ENCODE data around the gene STOML2.

STOML2 gene

DNA sequence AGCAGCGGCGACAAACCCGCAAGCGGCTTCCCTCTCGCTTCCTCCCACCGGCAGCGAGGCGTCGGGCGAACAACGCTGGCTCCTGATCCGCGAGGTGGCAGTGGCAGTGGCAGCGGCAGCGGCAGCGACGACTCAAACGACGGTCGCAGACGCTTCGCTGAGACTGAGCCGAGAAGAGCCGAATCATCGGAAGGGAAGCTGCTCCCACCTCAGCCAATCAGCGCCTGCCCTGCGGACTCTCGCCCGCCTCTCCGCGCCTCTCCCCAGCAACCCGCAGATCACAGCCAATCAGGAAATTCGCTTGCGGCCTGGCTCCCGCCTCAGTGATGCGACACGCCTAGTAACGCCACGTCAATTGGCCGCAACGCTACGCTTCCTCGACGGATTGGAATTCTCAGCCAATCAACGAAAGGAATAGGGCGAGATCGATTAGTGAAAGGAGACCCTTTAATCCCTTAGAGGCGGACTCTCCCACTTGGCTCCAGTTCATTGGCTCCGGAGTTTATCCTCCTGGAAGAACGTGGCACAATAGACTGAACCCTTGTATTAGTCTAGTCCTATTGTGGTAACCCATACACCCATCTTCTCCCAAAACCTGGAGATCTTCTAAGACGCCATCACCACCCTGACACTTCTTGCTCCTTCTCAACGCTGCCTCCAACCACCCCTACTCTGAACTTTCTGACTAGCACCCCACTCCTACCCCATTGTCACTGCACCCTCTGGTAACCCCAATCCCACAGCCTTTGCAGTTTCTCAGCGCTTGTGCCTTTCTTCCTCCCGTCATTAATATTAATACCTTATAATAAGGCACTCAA is 30.3 kb downstream of the STOML2 start, which contains the start of gene VCP (continued):
- TF ChIP-seq, protein P1, sequence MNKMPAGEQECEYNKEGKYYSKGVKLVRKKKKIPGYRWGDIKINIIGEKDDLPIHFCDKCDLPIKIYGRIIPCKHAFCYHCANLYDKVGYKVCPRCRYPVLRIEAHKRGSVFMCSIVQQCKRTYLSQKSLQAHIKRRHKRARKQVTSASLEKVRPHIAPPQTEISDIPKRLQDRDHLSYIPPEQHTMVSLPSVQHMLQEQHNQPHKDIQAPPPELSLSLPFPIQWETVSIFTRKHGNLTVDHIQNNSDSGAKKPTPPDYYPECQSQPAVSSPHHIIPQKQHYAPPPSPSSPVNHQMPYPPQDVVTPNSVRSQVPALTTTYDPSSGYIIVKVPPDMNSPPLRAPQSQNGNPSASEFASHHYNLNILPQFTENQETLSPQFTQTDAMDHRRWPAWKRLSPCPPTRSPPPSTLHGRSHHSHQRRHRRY (tag by site-specific recombination; IDR thresholded peaks at IDR 0.05) = no peak
- peak; percentile 58 for TF ChIP-seq OSR2 (tag by site-specific recombination; IDR thresholded peaks at IDR 0.05)
- TF ChIP-seq ZNF473 (tag by site-specific recombination; IDR thresholded peaks at IDR 0.05) = no peak
- no peak for TF ChIP-seq ZIC2 (tag by site-specific recombination; IDR thresholded peaks at IDR 0.05)
- TF ChIP-seq ZNF335 (tag by site-specific recombination; conservative IDR thresholded peaks at IDR 0.05) = peak; percentile 18; the same call in 1 of the 2 replicates
- TF ChIP-seq ZNF274 (IDR thresholded peaks at IDR 0.05; ENCODE audit: low read length) = no peak
- no peak for TF ChIP-seq ZNF274 (tag by site-specific recombination; IDR thresholded peaks at IDR 0.05; ENCODE audit: borderline replicate concordance)
- TF ChIP-seq ZNF184 (tag by site-specific recombination; IDR thresholded peaks at IDR 0.05) = no peak
- TF ChIP-seq, protein P2, sequence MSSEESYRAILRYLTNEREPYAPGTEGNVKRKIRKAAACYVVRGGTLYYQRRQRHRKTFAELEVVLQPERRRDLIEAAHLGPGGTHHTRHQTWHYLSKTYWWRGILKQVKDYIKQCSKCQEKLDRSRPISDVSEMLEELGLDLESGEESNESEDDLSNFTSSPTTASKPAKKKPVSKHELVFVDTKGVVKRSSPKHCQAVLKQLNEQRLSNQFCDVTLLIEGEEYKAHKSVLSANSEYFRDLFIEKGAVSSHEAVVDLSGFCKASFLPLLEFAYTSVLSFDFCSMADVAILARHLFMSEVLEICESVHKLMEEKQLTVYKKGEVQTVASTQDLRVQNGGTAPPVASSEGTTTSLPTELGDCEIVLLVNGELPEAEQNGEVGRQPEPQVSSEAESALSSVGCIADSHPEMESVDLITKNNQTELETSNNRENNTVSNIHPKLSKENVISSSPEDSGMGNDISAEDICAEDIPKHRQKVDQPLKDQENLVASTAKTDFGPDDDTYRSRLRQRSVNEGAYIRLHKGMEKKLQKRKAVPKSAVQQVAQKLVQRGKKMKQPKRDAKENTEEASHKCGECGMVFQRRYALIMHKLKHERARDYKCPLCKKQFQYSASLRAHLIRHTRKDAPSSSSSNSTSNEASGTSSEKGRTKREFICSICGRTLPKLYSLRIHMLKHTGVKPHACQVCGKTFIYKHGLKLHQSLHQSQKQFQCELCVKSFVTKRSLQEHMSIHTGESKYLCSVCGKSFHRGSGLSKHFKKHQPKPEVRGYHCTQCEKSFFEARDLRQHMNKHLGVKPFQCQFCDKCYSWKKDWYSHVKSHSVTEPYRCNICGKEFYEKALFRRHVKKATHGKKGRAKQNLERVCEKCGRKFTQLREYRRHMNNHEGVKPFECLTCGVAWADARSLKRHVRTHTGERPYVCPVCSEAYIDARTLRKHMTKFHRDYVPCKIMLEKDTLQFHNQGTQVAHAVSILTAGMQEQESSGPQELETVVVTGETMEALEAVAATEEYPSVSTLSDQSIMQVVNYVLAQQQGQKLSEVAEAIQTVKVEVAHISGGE (tag by site-specific recombination; conservative IDR thresholded peaks at IDR 0.05; ENCODE audit: low read depth) = no peak
- no peak for TF ChIP-seq ZNF785 (tag by site-specific recombination; IDR thresholded peaks at IDR 0.05)
- no peak for TF ChIP-seq ZBTB8A (tag by site-specific recombination; IDR thresholded peaks at IDR 0.05)
- TF ChIP-seq PRDM1 (tag by site-specific recombination; IDR thresholded peaks at IDR 0.05) = peak; percentile 67
- TF ChIP-seq, protein P3, sequence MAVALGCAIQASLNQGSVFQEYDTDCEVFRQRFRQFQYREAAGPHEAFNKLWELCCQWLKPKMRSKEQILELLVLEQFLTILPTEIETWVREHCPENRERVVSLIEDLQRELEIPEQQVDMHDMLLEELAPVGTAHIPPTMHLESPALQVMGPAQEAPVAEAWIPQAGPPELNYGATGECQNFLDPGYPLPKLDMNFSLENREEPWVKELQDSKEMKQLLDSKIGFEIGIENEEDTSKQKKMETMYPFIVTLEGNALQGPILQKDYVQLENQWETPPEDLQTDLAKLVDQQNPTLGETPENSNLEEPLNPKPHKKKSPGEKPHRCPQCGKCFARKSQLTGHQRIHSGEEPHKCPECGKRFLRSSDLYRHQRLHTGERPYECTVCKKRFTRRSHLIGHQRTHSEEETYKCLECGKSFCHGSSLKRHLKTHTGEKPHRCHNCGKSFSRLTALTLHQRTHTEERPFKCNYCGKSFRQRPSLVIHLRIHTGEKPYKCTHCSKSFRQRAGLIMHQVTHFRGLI (tag by site-specific recombination; IDR thresholded peaks at IDR 0.05) = no peak
- TF ChIP-seq, protein P4, sequence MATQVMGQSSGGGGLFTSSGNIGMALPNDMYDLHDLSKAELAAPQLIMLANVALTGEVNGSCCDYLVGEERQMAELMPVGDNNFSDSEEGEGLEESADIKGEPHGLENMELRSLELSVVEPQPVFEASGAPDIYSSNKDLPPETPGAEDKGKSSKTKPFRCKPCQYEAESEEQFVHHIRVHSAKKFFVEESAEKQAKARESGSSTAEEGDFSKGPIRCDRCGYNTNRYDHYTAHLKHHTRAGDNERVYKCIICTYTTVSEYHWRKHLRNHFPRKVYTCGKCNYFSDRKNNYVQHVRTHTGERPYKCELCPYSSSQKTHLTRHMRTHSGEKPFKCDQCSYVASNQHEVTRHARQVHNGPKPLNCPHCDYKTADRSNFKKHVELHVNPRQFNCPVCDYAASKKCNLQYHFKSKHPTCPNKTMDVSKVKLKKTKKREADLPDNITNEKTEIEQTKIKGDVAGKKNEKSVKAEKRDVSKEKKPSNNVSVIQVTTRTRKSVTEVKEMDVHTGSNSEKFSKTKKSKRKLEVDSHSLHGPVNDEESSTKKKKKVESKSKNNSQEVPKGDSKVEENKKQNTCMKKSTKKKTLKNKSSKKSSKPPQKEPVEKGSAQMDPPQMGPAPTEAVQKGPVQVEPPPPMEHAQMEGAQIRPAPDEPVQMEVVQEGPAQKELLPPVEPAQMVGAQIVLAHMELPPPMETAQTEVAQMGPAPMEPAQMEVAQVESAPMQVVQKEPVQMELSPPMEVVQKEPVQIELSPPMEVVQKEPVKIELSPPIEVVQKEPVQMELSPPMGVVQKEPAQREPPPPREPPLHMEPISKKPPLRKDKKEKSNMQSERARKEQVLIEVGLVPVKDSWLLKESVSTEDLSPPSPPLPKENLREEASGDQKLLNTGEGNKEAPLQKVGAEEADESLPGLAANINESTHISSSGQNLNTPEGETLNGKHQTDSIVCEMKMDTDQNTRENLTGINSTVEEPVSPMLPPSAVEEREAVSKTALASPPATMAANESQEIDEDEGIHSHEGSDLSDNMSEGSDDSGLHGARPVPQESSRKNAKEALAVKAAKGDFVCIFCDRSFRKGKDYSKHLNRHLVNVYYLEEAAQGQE (tag by site-specific recombination; IDR thresholded peaks at IDR 0.05) = no peak
- peak; percentile 63 for TF ChIP-seq ZBTB17 (tag by site-specific recombination; IDR thresholded peaks at IDR 0.05)
- TF ChIP-seq ZNF223 (tag by site-specific recombination; IDR thresholded peaks at IDR 0.05) = no peak
- no peak for TF ChIP-seq YY2 (tag by site-specific recombination; IDR thresholded peaks at IDR 0.05)
- peak; percentile 99 for TF ChIP-seq SP2 (tag by site-specific recombination; IDR thresholded peaks at IDR 0.05)
- no peak for TF ChIP-seq ZNF792 (tag by site-specific recombination; IDR thresholded peaks at IDR 0.05)
- TF ChIP-seq, protein P5, sequence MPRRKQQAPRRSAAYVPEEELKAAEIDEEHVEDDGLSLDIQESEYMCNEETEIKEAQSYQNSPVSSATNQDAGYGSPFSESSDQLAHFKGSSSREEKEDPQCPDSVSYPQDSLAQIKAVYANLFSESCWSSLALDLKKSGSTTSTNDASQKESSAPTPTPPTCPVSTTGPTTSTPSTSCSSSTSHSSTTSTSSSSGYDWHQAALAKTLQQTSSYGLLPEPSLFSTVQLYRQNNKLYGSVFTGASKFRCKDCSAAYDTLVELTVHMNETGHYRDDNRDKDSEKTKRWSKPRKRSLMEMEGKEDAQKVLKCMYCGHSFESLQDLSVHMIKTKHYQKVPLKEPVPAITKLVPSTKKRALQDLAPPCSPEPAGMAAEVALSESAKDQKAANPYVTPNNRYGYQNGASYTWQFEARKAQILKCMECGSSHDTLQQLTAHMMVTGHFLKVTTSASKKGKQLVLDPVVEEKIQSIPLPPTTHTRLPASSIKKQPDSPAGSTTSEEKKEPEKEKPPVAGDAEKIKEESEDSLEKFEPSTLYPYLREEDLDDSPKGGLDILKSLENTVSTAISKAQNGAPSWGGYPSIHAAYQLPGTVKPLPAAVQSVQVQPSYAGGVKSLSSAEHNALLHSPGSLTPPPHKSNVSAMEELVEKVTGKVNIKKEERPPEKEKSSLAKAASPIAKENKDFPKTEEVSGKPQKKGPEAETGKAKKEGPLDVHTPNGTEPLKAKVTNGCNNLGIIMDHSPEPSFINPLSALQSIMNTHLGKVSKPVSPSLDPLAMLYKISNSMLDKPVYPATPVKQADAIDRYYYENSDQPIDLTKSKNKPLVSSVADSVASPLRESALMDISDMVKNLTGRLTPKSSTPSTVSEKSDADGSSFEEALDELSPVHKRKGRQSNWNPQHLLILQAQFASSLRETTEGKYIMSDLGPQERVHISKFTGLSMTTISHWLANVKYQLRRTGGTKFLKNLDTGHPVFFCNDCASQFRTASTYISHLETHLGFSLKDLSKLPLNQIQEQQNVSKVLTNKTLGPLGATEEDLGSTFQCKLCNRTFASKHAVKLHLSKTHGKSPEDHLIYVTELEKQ (tag by site-specific recombination; IDR thresholded peaks at IDR 0.05; ENCODE audit: borderline replicate concordance) = no peak
- TF ChIP-seq, protein P6, sequence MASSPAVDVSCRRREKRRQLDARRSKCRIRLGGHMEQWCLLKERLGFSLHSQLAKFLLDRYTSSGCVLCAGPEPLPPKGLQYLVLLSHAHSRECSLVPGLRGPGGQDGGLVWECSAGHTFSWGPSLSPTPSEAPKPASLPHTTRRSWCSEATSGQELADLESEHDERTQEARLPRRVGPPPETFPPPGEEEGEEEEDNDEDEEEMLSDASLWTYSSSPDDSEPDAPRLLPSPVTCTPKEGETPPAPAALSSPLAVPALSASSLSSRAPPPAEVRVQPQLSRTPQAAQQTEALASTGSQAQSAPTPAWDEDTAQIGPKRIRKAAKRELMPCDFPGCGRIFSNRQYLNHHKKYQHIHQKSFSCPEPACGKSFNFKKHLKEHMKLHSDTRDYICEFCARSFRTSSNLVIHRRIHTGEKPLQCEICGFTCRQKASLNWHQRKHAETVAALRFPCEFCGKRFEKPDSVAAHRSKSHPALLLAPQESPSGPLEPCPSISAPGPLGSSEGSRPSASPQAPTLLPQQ (tag by site-specific recombination; IDR thresholded peaks at IDR 0.05) = no peak
- TF ChIP-seq SCRT2 (tag by site-specific recombination; IDR thresholded peaks at IDR 0.05) = no peak
- TF ChIP-seq KLF10 (tag by site-specific recombination; IDR thresholded peaks at IDR 0.05) = no peak
- TF ChIP-seq ZEB2 (tag by site-specific recombination; IDR thresholded peaks at IDR 0.05) = 0 out of 2 replicates have a peak, but pooled peaks have one; percentile 15
- no peak for TF ChIP-seq ZNF626 (tag by site-specific recombination; IDR thresholded peaks at IDR 0.05)
- TF ChIP-seq GFI1B (tag by site-specific recombination; IDR thresholded peaks at IDR 0.05) = no peak
